Loucy (cell line): ENCODE data around the gene HOXA13.

Source experiments
- H2AFZ ChIP-seq: fragments of 200-600 bp; sonication (generic); 2 replicates; pipeline ENCODE4 v1.6.0; 2016; ENCODE audit warnings: antibody characterized with exemption, mild to moderate bottlenecking, low read length, moderate library complexity
- H3F3A ChIP-seq: fragments of 200-600 bp; 2 replicates; pipeline ENCODE4 v1.6.0; 2016; ENCODE audit warnings: antibody characterized with exemption, low read depth, mild to moderate bottlenecking
- H3K27me3 ChIP-seq: fragments of 200-600 bp; sonication (generic); 2 replicates; pipeline ENCODE4 v1.6.1; 2014; ENCODE audit warnings: low read length, mild to moderate bottlenecking; ENCODE audit not compliant: insufficient read depth, poor library complexity, severe bottlenecking
- H3K36me3 ChIP-seq: fragments of 200-600 bp; sonication (generic); 2 replicates; pipeline ENCODE4 v1.6.1; 2016; ENCODE audit warnings: low read length; ENCODE audit not compliant: insufficient read depth
- H3K4me1 ChIP-seq: fragments of 200-600 bp; sonication (generic); 2 replicates; pipeline ENCODE4 v1.5.1; 2014; ENCODE audit warnings: low read length, mild to moderate bottlenecking; ENCODE audit not compliant: insufficient read depth, poor library complexity, severe bottlenecking
- H3K4me2 ChIP-seq: fragments of 200-600 bp; sonication (generic); 2 replicates; pipeline ENCODE4 v1.6.0; 2014; ENCODE audit warnings: antibody characterized with exemption, low read length, low read depth, mild to moderate bottlenecking; ENCODE audit not compliant: poor library complexity, severe bottlenecking
- H3K4me3 ChIP-seq: fragments of 200-600 bp; sonication (generic); 2 replicates; pipeline ENCODE4 v1.5.1; 2014; ENCODE audit warnings: low read length, mild to moderate bottlenecking, mixed read lengths; ENCODE audit not compliant: poor library complexity, severe bottlenecking
- H3K79me2 ChIP-seq: fragments of 200-600 bp; sonication (generic); 2 replicates; pipeline ENCODE4 v1.6.1; 2014; ENCODE audit warnings: low read length; ENCODE audit not compliant: insufficient read depth
- H3K9ac ChIP-seq: fragments of 200-600 bp; sonication (generic); 2 replicates; pipeline ENCODE4 v1.6.0; 2014; ENCODE audit warnings: mild to moderate bottlenecking, low read depth, low read length, moderate library complexity; ENCODE audit not compliant: poor library complexity, severe bottlenecking
- H3K9me2 ChIP-seq: fragments of 200-600 bp; sonication (generic); replicated peaks from 2 replicates; pipeline ENCODE4 v1.6.1; 2016; ENCODE audit warnings: low read depth, low read length, mixed read lengths
- H3K9me3 ChIP-seq: fragments of 200-600 bp; sonication (generic); 2 replicates; pipeline ENCODE4 v1.6.1; 2014; ENCODE audit warnings: mild to moderate bottlenecking, antibody characterized with exemption, low read length, low read depth; ENCODE audit not compliant: insufficient read depth
- H4K20me1 ChIP-seq: fragments of 200-600 bp; sonication (generic); 2 replicates; pipeline ENCODE4 v1.6.0; 2014; ENCODE audit warnings: antibody characterized with exemption, low read length, mild to moderate bottlenecking; ENCODE audit not compliant: insufficient read depth, poor library complexity, severe bottlenecking
- EZH2phosphoT487 ChIP-seq: fragments of 200-600 bp; IDR thresholded peaks from 2 replicates; pipeline ENCODE4 v1.6.1; 2018; ENCODE audit warnings: antibody characterized with exemption, mild to moderate bottlenecking, moderate library complexity, borderline replicate concordance
- TF ChIP-seq, protein P1 (sequence below): fragments of 200-600 bp; sonication (generic); conservative IDR thresholded peaks from 2 replicates; pipeline ENCODE4 v1.5.1; 2014; ENCODE audit warnings: mild to moderate bottlenecking, antibody characterized with exemption, low read length

Gene HOXA13

DNA sequence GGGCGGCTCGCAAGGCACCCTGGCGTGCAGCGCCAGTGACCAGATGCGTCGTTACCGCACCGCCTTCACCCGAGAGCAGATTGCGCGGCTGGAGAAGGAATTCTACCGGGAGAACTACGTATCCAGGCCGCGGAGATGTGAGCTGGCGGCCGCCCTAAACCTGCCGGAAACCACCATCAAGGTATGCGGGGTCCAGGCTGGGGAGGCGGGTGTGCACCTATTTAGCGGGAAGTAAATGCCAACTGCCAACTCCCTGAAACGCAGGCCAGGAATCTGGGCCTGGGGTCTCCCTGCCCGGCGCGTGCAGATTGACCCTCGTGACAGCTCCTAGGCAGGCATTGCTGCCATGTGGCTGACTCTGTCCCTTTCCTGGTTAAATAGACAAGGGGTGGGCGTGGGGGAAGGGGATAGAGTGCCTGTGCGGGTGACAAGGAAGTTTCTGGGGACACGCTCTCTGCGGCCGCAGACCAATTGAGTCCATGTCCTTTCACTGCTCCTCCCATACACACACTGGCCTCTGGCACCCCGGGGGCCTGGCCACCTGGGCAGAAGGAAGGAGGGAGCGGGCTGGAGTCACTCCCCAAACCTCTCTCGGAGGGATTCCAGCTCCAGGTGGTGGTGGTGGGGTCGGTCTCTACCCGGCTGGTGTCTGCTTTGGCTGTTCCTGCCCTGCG is 45.4 kb upstream of the HOXA13 start:
- Histone ChIP-seq H3K9ac (no peak overlapping the region), H2AFZ (no peak overlapping the region), H4K20me1 (no peaks in the 10 kb centered on the region), H3K36me3 (no peaks in the 10 kb centered on the region), H3K79me2 (no peaks in the 10 kb centered on the region), H3K4me1 (no peaks in the 10 kb centered on the region), H3K9me2 (no peaks in the 10 kb centered on the region), H3K4me2 (no peak overlapping the region), H3K4me3 (no peak overlapping the region), H3K9me3 (no peaks in the 10 kb centered on the region), H3K27me3 (no peaks in the 10 kb centered on the region), H3F3A (no peaks in the 10 kb centered on the region)
- TF ChIP-seq, protein P1, sequence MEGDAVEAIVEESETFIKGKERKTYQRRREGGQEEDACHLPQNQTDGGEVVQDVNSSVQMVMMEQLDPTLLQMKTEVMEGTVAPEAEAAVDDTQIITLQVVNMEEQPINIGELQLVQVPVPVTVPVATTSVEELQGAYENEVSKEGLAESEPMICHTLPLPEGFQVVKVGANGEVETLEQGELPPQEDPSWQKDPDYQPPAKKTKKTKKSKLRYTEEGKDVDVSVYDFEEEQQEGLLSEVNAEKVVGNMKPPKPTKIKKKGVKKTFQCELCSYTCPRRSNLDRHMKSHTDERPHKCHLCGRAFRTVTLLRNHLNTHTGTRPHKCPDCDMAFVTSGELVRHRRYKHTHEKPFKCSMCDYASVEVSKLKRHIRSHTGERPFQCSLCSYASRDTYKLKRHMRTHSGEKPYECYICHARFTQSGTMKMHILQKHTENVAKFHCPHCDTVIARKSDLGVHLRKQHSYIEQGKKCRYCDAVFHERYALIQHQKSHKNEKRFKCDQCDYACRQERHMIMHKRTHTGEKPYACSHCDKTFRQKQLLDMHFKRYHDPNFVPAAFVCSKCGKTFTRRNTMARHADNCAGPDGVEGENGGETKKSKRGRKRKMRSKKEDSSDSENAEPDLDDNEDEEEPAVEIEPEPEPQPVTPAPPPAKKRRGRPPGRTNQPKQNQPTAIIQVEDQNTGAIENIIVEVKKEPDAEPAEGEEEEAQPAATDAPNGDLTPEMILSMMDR, result no peak
- TF ChIP-seq EZH2phosphoT487, result no peak

DNA sequence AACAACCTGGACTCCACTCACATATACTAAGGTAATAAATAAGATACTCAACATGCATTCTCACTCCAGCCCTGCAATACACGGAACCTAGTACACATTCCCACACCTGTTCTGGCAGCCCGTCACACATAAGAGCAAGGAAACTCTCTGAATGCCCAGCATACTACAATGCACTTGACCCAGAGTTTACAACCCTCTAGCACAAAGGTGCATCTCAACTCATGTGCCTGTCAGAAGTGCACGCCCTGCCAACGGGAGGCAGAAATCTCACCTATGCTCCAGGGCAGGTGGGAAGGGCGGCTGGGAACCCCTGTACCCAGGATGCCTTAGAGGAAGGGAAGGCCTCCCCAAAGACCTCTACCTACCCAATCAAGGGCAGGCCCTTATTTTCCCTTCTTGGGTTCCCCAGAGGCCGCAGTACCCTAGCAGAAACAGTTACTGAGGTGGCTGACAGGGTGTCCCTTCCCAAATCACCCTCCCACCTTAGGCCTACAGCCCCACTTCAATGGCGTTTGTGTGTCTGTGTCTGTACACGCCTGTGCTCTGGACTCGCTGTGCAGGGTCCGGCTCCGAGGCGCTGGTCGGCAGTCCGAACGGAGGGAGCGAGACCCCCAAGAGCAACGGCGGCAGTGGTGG is 44.7 kb upstream of the HOXA13 start:
- no peaks in the 10 kb centered on the region for H3K36me3 ChIP-seq
- no peaks in the 10 kb centered on the region for H3K9me3 ChIP-seq
- H3K79me2 ChIP-seq, result no peaks in the 10 kb centered on the region
- H2AFZ ChIP-seq, result no peak overlapping the region
- H3K9me2 ChIP-seq, result no peaks in the 10 kb centered on the region
- no peaks in the 10 kb centered on the region for H3K4me1 ChIP-seq
- H3K4me3 ChIP-seq, result no peak overlapping the region
- no peaks in the 10 kb centered on the region for H3F3A ChIP-seq
- TF ChIP-seq, protein P1, result no peak
- no peak for TF ChIP-seq EZH2phosphoT487
- no peak overlapping the region for H3K4me2 ChIP-seq
- H3K9ac ChIP-seq, result no peak overlapping the region
- H4K20me1 ChIP-seq, result no peaks in the 10 kb centered on the region
- H3K27me3 ChIP-seq, result no peaks in the 10 kb centered on the region

DNA sequence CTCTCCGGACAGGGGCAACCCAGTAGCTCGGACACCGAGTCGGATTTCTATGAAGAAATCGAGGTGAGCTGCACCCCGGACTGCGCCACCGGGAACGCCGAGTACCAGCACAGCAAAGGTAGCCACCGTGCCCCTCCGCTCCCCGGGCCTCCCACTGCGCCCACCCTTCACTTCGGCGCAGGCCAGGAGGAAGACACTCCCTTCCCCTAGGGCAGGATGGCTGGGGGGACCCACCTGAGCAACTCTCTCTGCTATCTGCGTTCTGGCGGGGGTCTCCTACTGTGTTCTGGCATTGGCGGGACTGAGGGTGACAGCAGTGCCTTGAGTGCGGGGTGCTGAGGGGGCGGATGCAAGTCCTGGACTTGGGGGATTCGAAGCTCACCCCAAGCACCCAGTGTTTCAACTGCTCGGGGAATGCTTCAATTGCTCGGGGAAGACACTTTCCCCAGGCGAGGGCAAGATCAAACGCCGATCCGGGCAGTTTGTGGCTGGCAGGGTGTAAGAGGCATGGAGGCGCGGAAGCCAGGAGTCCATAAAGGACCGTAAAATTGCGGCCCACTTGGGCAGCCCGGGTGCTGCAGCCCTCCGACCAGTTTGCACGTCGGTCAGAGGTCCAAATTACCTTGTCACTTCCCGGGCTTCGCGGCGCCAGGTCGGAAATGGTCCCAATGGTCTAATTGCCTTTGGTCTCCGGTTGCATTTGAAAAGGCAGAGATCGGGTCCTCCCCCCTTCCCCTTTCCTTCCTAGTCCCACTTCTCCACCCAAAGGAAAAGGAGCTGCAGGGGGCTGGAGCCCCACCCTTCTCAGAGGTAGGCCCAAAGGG is 43.7 kb upstream of the HOXA13 start:
- H4K20me1 ChIP-seq, result no peaks in the 10 kb centered on the region
- H3K4me3 ChIP-seq, result no peak overlapping the region
- H3K4me2 ChIP-seq, result no peak overlapping the region
- TF ChIP-seq, protein P1, result no peak
- no peak for TF ChIP-seq EZH2phosphoT487
- no peak overlapping the region for H3K9ac ChIP-seq
- no peaks in the 10 kb centered on the region for H3K9me3 ChIP-seq
- H3K27me3 ChIP-seq, result no peaks in the 10 kb centered on the region
- H2AFZ ChIP-seq, result no peak overlapping the region
- no peaks in the 10 kb centered on the region for H3K9me2 ChIP-seq
- H3F3A ChIP-seq, result no peaks in the 10 kb centered on the region
- H3K79me2 ChIP-seq, result no peaks in the 10 kb centered on the region
- H3K4me1 ChIP-seq, result no peaks in the 10 kb centered on the region
- no peaks in the 10 kb centered on the region for H3K36me3 ChIP-seq
